ENCODE results near the gene SLC1A1. TPM values are rescaled to one million over a fixed set of nuclear protein-coding genes. Genes with fewer than 3 reads are reported as not detected.

Gene SLC1A1
- total and polyA plus RNA-seq, 2 experiments from 2014 or later, result 34.6 to 47.6 TPM

GRCh38 chr9:4584636-4585035 is 94.4 kb downstream of the SLC1A1 start:
- Histone ChIP-seq H3K4me2 (ENCODE audit: unreplicated experiment) (no peak overlapping the region), H3K9me3 (ENCODE audit: low read depth) (no peaks in the 10 kb centered on the region), H2AFZ (no peak overlapping the region), H3K4me1 (ENCODE audit: insufficient read depth) (no peaks in the 10 kb centered on the region), H3K9ac (no peak overlapping the region), H3K27me3 (replicated peaks; ENCODE audit: insufficient read depth) (no peaks in the 10 kb centered on the region), H3K4me3 (no peak overlapping the region), H4K20me1 (ENCODE audit: insufficient read depth) (no peaks in the 10 kb centered on the region), H3F3A (ENCODE audit: insufficient read depth) (no peaks in the 10 kb centered on the region), H3K36me3 (ENCODE audit: low read depth) (peaks cover 29% of the 10 kb centered on the region), H3K79me2 (ENCODE audit: insufficient read depth) (no peaks in the 10 kb centered on the region), H3K9me2 (ENCODE audit: insufficient read depth) (no peaks in the 10 kb centered on the region), H3K27ac (no peak overlapping the region)
- TF ChIP-seq EZH2 (IDR thresholded peaks at IDR 0.05; ENCODE audit: insufficient read depth, poor library complexity, severe bottlenecking) (no peak), EZH2phosphoT487 (IDR thresholded peaks at IDR 0.05; ENCODE audit: insufficient read depth, low read depth) (no peak)
- DNase-seq, result no peak
- in situ Hi-C loops (cut with MboI), result no loop called here
- WGBS, 2 experiments (ENCODE audit: low coverage in 1 of 2, low lambda C conversion rate in 2 of 2, missing lambda C conversion rate in 2 of 2), result 81 to 100% methylated on average over 1 of the region's 1 CpG

- Histone ChIP-seq H4K20me1 (ENCODE audit: insufficient read depth) (no peaks in the 10 kb centered on the region), H3K9ac (no peak overlapping the region), H3K27me3 (replicated peaks; ENCODE audit: insufficient read depth) (no peaks in the 10 kb centered on the region), H3K4me3 (no peak overlapping the region), H3K9me3 (ENCODE audit: low read depth) (no peaks in the 10 kb centered on the region), H3K79me2 (ENCODE audit: insufficient read depth) (no peaks in the 10 kb centered on the region), H3K27ac (no peak overlapping the region), H2AFZ (no peak overlapping the region), H3K4me2 (ENCODE audit: unreplicated experiment) (no peak overlapping the region), H3K9me2 (ENCODE audit: insufficient read depth) (no peaks in the 10 kb centered on the region), H3K4me1 (ENCODE audit: insufficient read depth) (no peaks in the 10 kb centered on the region), H3F3A (ENCODE audit: insufficient read depth) (no peaks in the 10 kb centered on the region), H3K36me3 (ENCODE audit: low read depth) (peaks cover 29% of the 10 kb centered on the region)
- DNase-seq, result peak; percentile 12
- 81 to 87% methylated on average over 5 of the region's 5 CpGs for WGBS, 2 experiments (ENCODE audit: low coverage in 1 of 2, low lambda C conversion rate in 2 of 2, missing lambda C conversion rate in 2 of 2)
- in situ Hi-C loops (cut with MboI), result no loop called here
- TF ChIP-seq EZH2 (IDR thresholded peaks at IDR 0.05; ENCODE audit: insufficient read depth, poor library complexity, severe bottlenecking) (no peak), EZH2phosphoT487 (IDR thresholded peaks at IDR 0.05; ENCODE audit: insufficient read depth, low read depth) (no peak)
These were observed 94.9 kb downstream of the SLC1A1 start for GRCh38 chr9:4585135-4585534.

GRCh38 chr9:4588721-4589120 is 98.5 kb downstream of the SLC1A1 start:
- no peaks in the 10 kb centered on the region for H3K9me3 ChIP-seq (ENCODE audit: low read depth)
- no peaks in the 10 kb centered on the region for H3K27me3 ChIP-seq (replicated peaks; ENCODE audit: insufficient read depth)
- no peaks in the 10 kb centered on the region for H3K9me2 ChIP-seq (ENCODE audit: insufficient read depth)
- no peak overlapping the region for H3K4me3 ChIP-seq
- peaks cover 16% of the 10 kb centered on the region for H3K36me3 ChIP-seq (ENCODE audit: low read depth)
- H3K27ac ChIP-seq, result no peak overlapping the region
- H3K9ac ChIP-seq, result no peak overlapping the region
- no peak for TF ChIP-seq EZH2phosphoT487 (IDR thresholded peaks at IDR 0.05; ENCODE audit: insufficient read depth, low read depth)
- TF ChIP-seq EZH2 (IDR thresholded peaks at IDR 0.05; ENCODE audit: insufficient read depth, poor library complexity, severe bottlenecking), result no peak
- H2AFZ ChIP-seq, result no peak overlapping the region
- no peaks in the 10 kb centered on the region for H4K20me1 ChIP-seq (ENCODE audit: insufficient read depth)
- no peak overlapping the region for H3K4me2 ChIP-seq (ENCODE audit: unreplicated experiment)
- peaks cover 9% of the 10 kb centered on the region; the same call in 1 of the 2 replicates for H3K4me1 ChIP-seq (ENCODE audit: insufficient read depth)
- WGBS, 2 experiments (ENCODE audit: low coverage in 1 of 2, low lambda C conversion rate in 2 of 2, missing lambda C conversion rate in 2 of 2), result 84 to 87% methylated on average over 2 of the region's 2 CpGs
- no peaks in the 10 kb centered on the region for H3F3A ChIP-seq (ENCODE audit: insufficient read depth)
- in situ Hi-C loops (cut with MboI), result no loop called here
- DNase-seq, result no peak
- H3K79me2 ChIP-seq (ENCODE audit: insufficient read depth), result no peaks in the 10 kb centered on the region

GRCh38 chr9:4590430-4591122 is 100.3 kb downstream of the SLC1A1 start:
- no peak overlapping the region for H3K4me2 ChIP-seq (ENCODE audit: unreplicated experiment)

More at GRCh38 chr9:4590430-4591122, 100.3 kb downstream of the SLC1A1 start:
- peak; percentile 16 for DNase-seq
- Histone ChIP-seq H2AFZ (no peak overlapping the region), H3F3A (ENCODE audit: insufficient read depth) (no peaks in the 10 kb centered on the region), H3K27me3 (replicated peaks; ENCODE audit: insufficient read depth) (no peaks in the 10 kb centered on the region), H3K27ac (no peak overlapping the region), H3K79me2 (ENCODE audit: insufficient read depth) (no peaks in the 10 kb centered on the region), H4K20me1 (ENCODE audit: insufficient read depth) (no peaks in the 10 kb centered on the region), H3K9me2 (ENCODE audit: insufficient read depth) (no peaks in the 10 kb centered on the region), H3K4me1 (ENCODE audit: insufficient read depth) (peaks cover 9% of the 10 kb centered on the region; the same call in 1 of the 2 replicates), H3K9me3 (ENCODE audit: low read depth) (no peaks in the 10 kb centered on the region), H3K4me3 (no peak overlapping the region), H3K36me3 (ENCODE audit: low read depth) (0 out of 2 replicates have a peak, but pooled peaks cover 8% of the 10 kb centered on the region), H3K9ac (no peak overlapping the region)
- in situ Hi-C loops (cut with MboI), result no loop called here
- TF ChIP-seq EZH2 (IDR thresholded peaks at IDR 0.05; ENCODE audit: insufficient read depth, poor library complexity, severe bottlenecking), result no peak
- WGBS, 2 experiments (ENCODE audit: low coverage in 1 of 2, low lambda C conversion rate in 2 of 2, missing lambda C conversion rate in 2 of 2), result 88 to 90% methylated on average over 8 of the region's 8 CpGs

Data from GM23248 (cell line).